ENCODE data around the gene PPP1R1B. TPM values are rescaled to one million over a fixed set of nuclear protein-coding genes. Genes with fewer than 3 reads are reported as not detected.

PPP1R1B gene
- total RNA-seq, 1 donor from 2014 or later: 3.1 TPM

DNA sequence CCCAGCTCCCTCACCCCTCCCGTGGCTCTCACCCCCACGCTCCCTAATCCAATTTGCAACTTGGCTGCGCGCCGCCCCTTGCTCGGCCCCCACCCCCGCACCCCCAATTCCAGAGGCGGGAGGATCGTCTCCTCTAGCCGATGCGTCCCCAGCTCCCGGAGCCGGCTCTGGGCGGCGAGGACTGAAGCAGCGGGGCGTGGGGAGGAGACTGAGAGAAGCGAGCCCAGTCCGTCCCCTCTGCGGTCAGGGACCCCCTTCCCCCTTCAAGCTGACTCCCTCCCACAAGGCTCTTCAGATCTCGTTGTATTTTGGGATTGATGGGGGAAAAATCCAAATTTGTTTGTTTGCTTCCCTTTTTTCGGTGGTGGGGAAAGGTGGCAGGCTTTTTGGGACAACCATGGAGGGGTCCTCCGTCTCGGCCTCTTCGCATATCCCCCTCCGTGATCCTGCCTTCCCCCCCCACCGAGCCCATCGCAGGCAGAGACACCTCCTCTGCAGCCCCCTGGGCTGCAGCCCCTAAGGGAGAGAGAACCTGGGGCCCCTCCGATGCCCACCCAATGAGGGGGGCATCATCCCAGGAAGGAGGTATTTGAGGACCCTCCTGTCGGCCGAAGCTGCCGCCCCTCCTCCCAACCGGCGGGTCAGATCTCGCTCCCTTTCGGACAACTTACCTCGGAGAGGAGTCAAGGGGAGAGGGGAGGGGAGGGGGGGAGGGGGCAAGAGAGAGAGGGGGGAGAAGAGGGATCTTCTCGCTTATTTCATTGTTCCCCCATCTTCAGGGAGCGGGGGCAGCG is 19.5 kb upstream of the PPP1R1B start:
- Histone ChIP-seq H3K9ac (ENCODE audit: low read depth in 1 of 3, low read length in 3 of 3) (no peak overlapping the region), H3K4me3 (ENCODE audit: low read length in 3 of 3) (no peak overlapping the region), H3K27me3 (ENCODE audit: control insufficient read depth in 3 of 3, insufficient read depth in 3 of 3, low read length in 3 of 3) (peaks cover 74 to 79% (median 77%) of the 10 kb centered on the region in 3 donors), H3K27ac (ENCODE audit: low read depth, low read length) (no peak overlapping the region), H3K9me3 (ENCODE audit: control insufficient read depth in 3 of 3, low read length in 3 of 3) (no peaks in the 10 kb centered on the region), H3K4me1 (ENCODE audit: control insufficient read depth in 3 of 3, insufficient read depth in 3 of 3, low read length in 3 of 3) (peaks cover 6 to 24% (median 16%) of the 10 kb centered on the region in 3 donors), H3K36me3 (ENCODE audit: control insufficient read depth in 3 of 3, insufficient read depth in 3 of 3, low read length in 3 of 3) (no peaks in the 10 kb centered on the region)

DNA sequence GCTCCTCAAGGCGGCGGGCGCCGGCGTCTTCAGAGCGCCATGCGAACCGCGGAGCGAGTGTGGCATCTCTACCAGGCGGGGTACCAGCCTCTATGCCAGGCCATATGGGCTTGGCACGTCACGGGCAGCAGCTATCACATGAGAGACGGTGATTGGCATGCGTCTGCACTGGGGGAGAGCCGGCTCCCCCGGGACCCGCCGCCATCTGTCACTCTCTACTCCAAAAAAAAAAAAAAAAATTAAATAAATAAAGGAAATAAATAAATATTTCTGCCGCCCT is 19.0 kb upstream of the PPP1R1B start, which contains the start of gene NEUROD2:
Gene NEUROD2, minus strand, starts transcription at position 70 of the 280 bp plus-strand sequence. CDS start 1,321 bp downstream, outside the sequence.
- H3K9ac ChIP-seq (ENCODE audit: low read depth in 1 of 3, low read length in 3 of 3): no peak within 1 kb of the TSS

DNA sequence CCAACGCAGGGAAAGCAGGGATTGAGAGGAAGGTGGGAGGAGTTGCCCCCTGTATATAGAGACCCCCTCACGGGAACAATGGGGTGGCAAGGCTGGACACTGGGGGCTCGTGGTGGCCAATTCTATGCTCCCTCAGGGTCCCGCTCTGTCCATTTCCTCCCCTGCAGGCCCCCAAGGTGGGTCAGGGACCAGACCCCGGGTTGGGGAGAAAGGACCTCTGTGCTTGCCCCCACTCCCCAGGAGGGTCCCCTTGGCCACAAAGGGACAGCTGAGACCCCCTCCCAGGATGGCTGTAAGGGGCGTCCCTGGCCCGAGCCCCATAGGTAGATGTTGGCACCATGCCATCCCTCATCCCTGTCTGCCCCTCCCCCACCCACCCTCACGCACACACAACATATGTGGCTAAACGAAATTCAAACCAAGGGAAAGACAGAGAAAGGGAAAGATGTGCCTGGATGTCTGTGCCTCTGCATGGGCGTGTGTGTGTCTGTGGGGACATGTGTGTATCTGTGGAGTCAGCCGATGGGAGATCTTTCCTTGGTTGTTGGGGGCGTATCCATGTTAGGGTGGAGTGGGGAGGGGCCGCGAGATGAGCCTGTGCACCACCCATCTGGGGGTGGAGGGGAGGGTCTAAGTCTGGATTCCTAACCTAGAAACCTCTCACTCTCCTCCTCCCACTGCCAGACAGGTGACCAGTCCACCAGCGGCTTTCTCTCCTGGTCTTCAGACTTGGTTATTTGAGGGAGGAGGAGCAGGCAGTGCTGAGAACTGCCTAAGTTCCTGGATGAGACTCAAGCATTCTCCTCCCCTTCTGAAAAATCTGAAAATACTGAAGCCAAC is 18.4 kb upstream of the PPP1R1B start:
- no peak overlapping the region for H3K27ac ChIP-seq (ENCODE audit: low read depth, low read length)
- H3K4me1 ChIP-seq (ENCODE audit: control insufficient read depth in 3 of 3, insufficient read depth in 3 of 3, low read length in 3 of 3): peaks cover 6 to 24% (median 16%) of the 10 kb centered on the region in 3 donors
- no peak overlapping the region for H3K4me3 ChIP-seq (ENCODE audit: low read length in 3 of 3)
- H3K9ac ChIP-seq (ENCODE audit: low read depth in 1 of 3, low read length in 3 of 3): no peak overlapping the region
- H3K36me3 ChIP-seq (ENCODE audit: control insufficient read depth in 3 of 3, insufficient read depth in 3 of 3, low read length in 3 of 3): no peaks in the 10 kb centered on the region
- no peaks in the 10 kb centered on the region for H3K9me3 ChIP-seq (ENCODE audit: control insufficient read depth in 3 of 3, low read length in 3 of 3)
- peaks cover 73 to 78% (median 76%) of the 10 kb centered on the region in 3 donors for H3K27me3 ChIP-seq (ENCODE audit: control insufficient read depth in 3 of 3, insufficient read depth in 3 of 3, low read length in 3 of 3)

More for the DNA sequence above, 19.0 kb upstream of the PPP1R1B start, which contains the start of gene NEUROD2:
- Histone ChIP-seq H3K27me3 (ENCODE audit: control insufficient read depth in 3 of 3, insufficient read depth in 3 of 3, low read length in 3 of 3) (peaks cover 73 to 79% (median 77%) of the 10 kb centered on the region in 3 donors), H3K36me3 (ENCODE audit: control insufficient read depth in 3 of 3, insufficient read depth in 3 of 3, low read length in 3 of 3) (no peaks in the 10 kb centered on the region), H3K4me3 (ENCODE audit: low read length in 3 of 3) (no peak within 1 kb of the TSS), H3K27ac (ENCODE audit: low read depth, low read length) (no peak within 1 kb of the TSS), H3K4me1 (ENCODE audit: control insufficient read depth in 3 of 3, insufficient read depth in 3 of 3, low read length in 3 of 3) (peaks cover 6 to 24% (median 16%) of the 10 kb centered on the region in 3 donors), H3K9me3 (ENCODE audit: control insufficient read depth in 3 of 3, low read length in 3 of 3) (no peaks in the 10 kb centered on the region)

DNA sequence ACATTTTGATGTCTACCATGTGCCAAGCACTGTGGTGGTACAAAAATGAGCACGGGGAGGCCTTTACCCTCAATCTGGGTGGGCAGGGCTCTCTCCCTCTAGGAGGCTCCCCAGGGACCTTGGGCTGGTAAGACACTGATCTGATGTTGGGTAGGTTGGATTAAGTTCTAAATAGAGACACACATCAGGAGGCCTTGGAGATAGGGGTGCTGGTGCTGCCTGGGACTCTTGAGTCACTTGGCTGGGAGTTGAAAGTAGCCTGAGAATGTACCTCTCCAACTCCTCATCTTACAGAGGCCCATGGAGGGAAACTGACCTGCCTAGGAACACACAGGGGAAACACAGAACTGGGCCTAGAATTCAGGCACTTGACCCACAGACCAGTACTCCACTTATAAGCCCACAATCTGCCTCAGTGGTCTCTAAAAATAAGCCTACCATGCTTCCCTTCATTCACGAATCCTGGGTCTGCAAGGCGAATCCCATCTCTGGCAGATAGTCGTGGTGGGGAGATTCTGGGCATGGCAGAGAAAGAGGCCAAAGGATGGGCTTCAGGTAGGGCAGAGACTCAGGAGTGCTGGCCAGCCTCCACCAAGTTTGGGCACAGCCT is 17.2 kb upstream of the PPP1R1B start:
- H3K9me3 ChIP-seq (ENCODE audit: control insufficient read depth in 3 of 3, low read length in 3 of 3): no peaks in the 10 kb centered on the region
- H3K4me3 ChIP-seq (ENCODE audit: low read length in 3 of 3): no peak overlapping the region
- H3K27ac ChIP-seq (ENCODE audit: low read depth, low read length): no peak overlapping the region
- no peak overlapping the region for H3K9ac ChIP-seq (ENCODE audit: low read depth in 1 of 3, low read length in 3 of 3)
- H3K27me3 ChIP-seq (ENCODE audit: control insufficient read depth in 3 of 3, insufficient read depth in 3 of 3, low read length in 3 of 3): peaks cover 67 to 77% (median 74%) of the 10 kb centered on the region in 3 donors
- H3K4me1 ChIP-seq (ENCODE audit: control insufficient read depth in 3 of 3, insufficient read depth in 3 of 3, low read length in 3 of 3): peaks cover 6 to 24% (median 16%) of the 10 kb centered on the region in 3 donors
- H3K36me3 ChIP-seq (ENCODE audit: control insufficient read depth in 3 of 3, insufficient read depth in 3 of 3, low read length in 3 of 3): no peaks in the 10 kb centered on the region

DNA sequence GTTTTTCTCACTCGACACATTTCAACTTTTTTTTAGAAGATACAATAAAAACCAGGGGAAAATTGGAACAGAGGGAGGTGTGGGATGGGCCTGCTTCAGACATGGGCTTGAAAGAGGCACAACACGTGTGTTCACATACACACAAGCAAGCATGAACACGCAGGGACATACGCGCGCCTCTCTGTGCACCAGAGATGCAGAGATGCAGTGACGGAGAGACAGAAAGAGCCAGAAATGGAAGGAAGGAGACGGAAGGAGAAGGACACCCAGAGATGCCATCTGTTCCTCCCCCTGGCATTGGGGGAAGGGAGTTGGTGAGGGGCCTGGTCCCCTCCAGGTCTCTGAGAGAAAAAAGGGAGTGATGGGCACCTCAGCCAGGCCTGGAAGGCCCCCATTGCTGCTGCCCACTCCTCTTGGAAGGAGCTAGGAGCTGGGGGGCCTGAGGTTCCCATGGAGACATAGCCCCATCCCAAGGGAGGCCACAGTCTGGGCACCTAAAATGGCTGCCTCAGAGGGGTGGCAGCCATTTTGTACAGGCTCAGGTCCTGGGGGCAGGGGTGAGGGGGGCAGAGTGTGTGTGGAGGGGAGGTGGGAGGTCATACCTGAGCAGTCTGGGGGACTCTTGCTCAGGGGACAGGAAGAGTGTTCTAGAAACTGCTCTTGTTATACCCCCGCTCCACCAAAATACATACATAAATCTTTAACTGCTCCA is 15.2 kb upstream of the PPP1R1B start:
- H3K27me3 ChIP-seq (ENCODE audit: control insufficient read depth in 3 of 3, insufficient read depth in 3 of 3, low read length in 3 of 3): peaks cover 55 to 71% (median 64%) of the 10 kb centered on the region in 3 donors

DNA sequence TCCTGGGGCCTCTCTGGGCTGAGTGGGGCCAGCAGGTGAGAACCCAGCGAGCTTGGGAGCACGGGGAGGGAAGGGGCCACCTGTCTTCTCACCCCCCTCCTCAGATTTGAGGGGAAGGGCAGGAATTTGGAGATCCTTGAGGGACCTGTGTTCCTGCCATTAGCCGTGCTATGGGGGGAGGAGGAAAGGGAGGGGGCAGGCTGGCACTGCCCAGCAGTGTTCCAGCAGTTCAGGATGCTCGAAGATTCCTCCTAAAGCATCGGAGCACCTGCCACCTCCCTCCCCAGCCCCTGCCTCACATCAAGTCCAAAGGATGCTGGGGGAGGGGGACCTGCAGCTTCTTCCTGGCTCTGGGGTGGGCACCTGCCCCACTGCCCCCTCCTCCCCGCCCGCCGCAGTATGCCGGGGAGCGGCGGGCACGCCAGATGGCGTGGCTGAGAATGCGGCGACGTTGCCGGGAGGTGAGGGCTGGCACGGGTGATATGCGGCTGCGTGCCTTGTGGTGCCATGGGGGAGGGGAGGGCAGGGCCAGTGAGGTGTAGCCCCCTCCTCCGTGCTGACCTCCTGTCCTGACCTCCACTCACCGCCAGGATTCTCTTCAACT is 14.4 kb upstream of the PPP1R1B start:
- H3K36me3 ChIP-seq (ENCODE audit: control insufficient read depth in 3 of 3, insufficient read depth in 3 of 3, low read length in 3 of 3): no peaks in the 10 kb centered on the region
- H3K9ac ChIP-seq (ENCODE audit: low read depth in 1 of 3, low read length in 3 of 3): no peak overlapping the region
- no peak overlapping the region for H3K4me3 ChIP-seq (ENCODE audit: low read length in 3 of 3)
- no peaks in the 10 kb centered on the region for H3K9me3 ChIP-seq (ENCODE audit: control insufficient read depth in 3 of 3, low read length in 3 of 3)
- no peak overlapping the region for H3K27ac ChIP-seq (ENCODE audit: low read depth, low read length)
- H3K27me3 ChIP-seq (ENCODE audit: control insufficient read depth in 3 of 3, insufficient read depth in 3 of 3, low read length in 3 of 3): peaks cover 52 to 71% (median 62%) of the 10 kb centered on the region in 3 donors
- H3K4me1 ChIP-seq (ENCODE audit: control insufficient read depth in 3 of 3, insufficient read depth in 3 of 3, low read length in 3 of 3): peaks cover 0 to 2% (median 1%) of the 10 kb centered on the region in 3 donors

More for the DNA sequence above, 15.2 kb upstream of the PPP1R1B start:
- Histone ChIP-seq H3K4me3 (ENCODE audit: low read length in 3 of 3) (no peak overlapping the region), H3K9ac (ENCODE audit: low read depth in 1 of 3, low read length in 3 of 3) (no peak overlapping the region), H3K9me3 (ENCODE audit: control insufficient read depth in 3 of 3, low read length in 3 of 3) (no peaks in the 10 kb centered on the region), H3K36me3 (ENCODE audit: control insufficient read depth in 3 of 3, insufficient read depth in 3 of 3, low read length in 3 of 3) (no peaks in the 10 kb centered on the region), H3K4me1 (ENCODE audit: control insufficient read depth in 3 of 3, insufficient read depth in 3 of 3, low read length in 3 of 3) (peaks cover 0 to 8% (median 2%) of the 10 kb centered on the region in 3 donors), H3K27ac (ENCODE audit: low read depth, low read length) (no peak overlapping the region)

DNA sequence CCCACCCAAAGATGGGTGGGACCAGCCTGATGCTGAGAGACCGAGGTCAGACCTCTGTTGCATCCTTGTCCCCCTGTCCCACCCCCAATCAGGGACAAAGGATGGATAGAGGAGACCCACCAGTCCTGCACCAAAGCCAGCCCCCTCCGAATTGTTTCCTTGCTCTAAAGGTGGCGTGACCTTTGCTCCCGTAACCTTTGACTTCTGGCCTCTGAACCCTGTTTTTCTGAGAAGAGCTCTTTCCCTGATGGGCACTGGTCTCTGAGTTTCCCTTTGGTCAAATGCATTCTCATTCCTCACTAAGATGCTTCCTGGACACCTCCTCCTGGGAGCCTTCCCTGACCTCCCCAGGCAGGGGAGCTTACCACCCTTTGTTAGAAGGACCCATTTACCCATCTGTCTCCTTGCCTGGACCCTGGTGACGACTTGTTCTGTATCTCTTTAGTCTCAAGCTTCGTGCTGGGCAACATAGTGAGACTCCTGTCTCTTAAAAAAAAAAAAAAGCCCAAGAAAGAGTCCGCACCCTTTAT is 13.8 kb upstream of the PPP1R1B start:
- peaks cover 48 to 68% (median 58%) of the 10 kb centered on the region in 3 donors for H3K27me3 ChIP-seq (ENCODE audit: control insufficient read depth in 3 of 3, insufficient read depth in 3 of 3, low read length in 3 of 3)
- no peak overlapping the region for H3K4me3 ChIP-seq (ENCODE audit: low read length in 3 of 3)
- peaks cover 0 to 4% (median 2%) of the 10 kb centered on the region in 3 donors for H3K4me1 ChIP-seq (ENCODE audit: control insufficient read depth in 3 of 3, insufficient read depth in 3 of 3, low read length in 3 of 3)
- no peaks in the 10 kb centered on the region for H3K9me3 ChIP-seq (ENCODE audit: control insufficient read depth in 3 of 3, low read length in 3 of 3)
- no peak overlapping the region for H3K27ac ChIP-seq (ENCODE audit: low read depth, low read length)
- H3K9ac ChIP-seq (ENCODE audit: low read depth in 1 of 3, low read length in 3 of 3): no peak overlapping the region
- no peaks in the 10 kb centered on the region for H3K36me3 ChIP-seq (ENCODE audit: control insufficient read depth in 3 of 3, insufficient read depth in 3 of 3, low read length in 3 of 3)

DNA sequence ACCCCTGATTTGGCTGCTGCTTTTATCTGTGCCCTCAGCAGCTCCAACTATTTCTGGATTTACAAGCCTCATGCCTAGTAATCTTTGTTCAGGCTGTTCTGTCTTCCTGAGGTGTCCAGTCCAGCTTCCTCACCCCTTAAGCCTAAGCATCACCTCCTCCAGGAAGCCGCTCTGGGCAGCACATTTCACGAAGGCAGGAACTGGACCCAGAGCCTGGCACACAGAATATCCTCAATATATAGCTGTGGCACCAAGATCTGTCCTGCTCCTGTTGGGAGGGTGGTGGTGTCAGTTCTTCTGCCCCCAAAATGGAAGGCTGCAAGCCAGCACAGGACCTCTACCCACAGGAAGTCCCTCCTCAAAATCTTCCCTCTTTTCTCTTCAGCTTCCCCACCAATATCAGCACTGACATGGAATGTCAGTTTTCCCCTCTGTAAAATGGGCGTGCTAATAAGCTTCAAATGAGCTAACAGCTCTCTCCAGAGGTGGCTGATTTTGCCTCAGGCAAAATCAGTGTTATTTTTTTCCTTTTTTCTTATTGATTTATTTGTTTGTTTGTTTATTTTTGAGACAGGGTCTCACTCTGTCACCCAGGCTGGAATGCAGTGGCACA is 12.1 kb upstream of the PPP1R1B start:
- no peak overlapping the region for H3K9ac ChIP-seq (ENCODE audit: low read depth in 1 of 3, low read length in 3 of 3)
- H3K4me1 ChIP-seq (ENCODE audit: control insufficient read depth in 3 of 3, insufficient read depth in 3 of 3, low read length in 3 of 3): peaks cover 5 to 9% (median 5%) of the 10 kb centered on the region in 3 donors
- H3K9me3 ChIP-seq (ENCODE audit: control insufficient read depth in 3 of 3, low read length in 3 of 3): no peaks in the 10 kb centered on the region
- H3K4me3 ChIP-seq (ENCODE audit: low read length in 3 of 3): no peak overlapping the region
- H3K36me3 ChIP-seq (ENCODE audit: control insufficient read depth in 3 of 3, insufficient read depth in 3 of 3, low read length in 3 of 3): no peaks in the 10 kb centered on the region
- no peak overlapping the region for H3K27ac ChIP-seq (ENCODE audit: low read depth, low read length)
- H3K27me3 ChIP-seq (ENCODE audit: control insufficient read depth in 3 of 3, insufficient read depth in 3 of 3, low read length in 3 of 3): peaks cover 32 to 53% (median 44%) of the 10 kb centered on the region in 3 donors

All from skeletal muscle tissue (tissue), 4 donors.